Measurements from ENCODE around the gene TMCC1.

DNA sequence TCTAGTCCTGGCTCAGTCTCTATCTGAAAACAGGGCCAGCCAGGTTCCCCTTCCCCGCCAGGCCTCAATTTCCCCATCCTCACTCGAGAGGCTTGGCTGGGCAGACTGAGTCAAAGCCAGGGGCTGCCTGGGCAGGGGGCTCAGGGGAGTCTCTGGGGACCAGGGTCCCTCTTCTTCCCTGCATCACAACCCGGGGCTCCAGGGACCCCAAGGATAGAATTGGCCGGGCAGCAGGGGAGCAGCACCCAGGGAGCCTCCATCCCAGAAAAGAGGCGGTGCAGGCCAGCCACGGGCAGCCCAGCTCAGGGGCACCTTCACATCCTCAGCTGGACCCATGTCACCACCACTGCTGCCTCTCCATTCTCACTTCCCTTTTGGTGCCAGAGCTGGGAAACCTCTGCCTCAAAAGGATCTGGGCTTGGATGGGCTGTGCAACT lies 273.8 kb downstream of the TMCC1 start:
- TF ChIP-seq, protein P1, sequence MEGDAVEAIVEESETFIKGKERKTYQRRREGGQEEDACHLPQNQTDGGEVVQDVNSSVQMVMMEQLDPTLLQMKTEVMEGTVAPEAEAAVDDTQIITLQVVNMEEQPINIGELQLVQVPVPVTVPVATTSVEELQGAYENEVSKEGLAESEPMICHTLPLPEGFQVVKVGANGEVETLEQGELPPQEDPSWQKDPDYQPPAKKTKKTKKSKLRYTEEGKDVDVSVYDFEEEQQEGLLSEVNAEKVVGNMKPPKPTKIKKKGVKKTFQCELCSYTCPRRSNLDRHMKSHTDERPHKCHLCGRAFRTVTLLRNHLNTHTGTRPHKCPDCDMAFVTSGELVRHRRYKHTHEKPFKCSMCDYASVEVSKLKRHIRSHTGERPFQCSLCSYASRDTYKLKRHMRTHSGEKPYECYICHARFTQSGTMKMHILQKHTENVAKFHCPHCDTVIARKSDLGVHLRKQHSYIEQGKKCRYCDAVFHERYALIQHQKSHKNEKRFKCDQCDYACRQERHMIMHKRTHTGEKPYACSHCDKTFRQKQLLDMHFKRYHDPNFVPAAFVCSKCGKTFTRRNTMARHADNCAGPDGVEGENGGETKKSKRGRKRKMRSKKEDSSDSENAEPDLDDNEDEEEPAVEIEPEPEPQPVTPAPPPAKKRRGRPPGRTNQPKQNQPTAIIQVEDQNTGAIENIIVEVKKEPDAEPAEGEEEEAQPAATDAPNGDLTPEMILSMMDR (IDR thresholded peaks at IDR 0.05), result no peak
- no peak for TF ChIP-seq POLR2A (IDR thresholded peaks at IDR 0.05)
